SK-N-SH treated with all-trans-retinoic acid at 6 μM for 48 hours (cell line): ENCODE measurements around the gene PHACTR2.

Experiments used
- ATAC-seq: fragments of 200-7000 bp; cut with Tn5 transposase; 3 replicates; pipeline ENCODE4 v1.9.1; 2020; ENCODE audit warnings: mild to moderate bottlenecking, moderate library complexity
- ARNTL ChIP-seq: fragments of 450-650 bp; formaldehyde crosslinking; IDR thresholded peaks from 2 replicates; pipeline ENCODE4 v1.5.0; 2020; ENCODE audit warnings: low read depth, mild to moderate bottlenecking, moderate library complexity, borderline replicate concordance
- CSDC2 ChIP-seq: fragments of 250-450 bp; sonication (Bioruptor Pico); IDR thresholded peaks from 2 replicates; pipeline ENCODE4 v1.5.0; 2020; ENCODE audit warnings: mild to moderate bottlenecking, moderate library complexity
- CSRNP3 ChIP-seq: fragments of 250-450 bp; sonication (Bioruptor Pico); IDR thresholded peaks from 2 replicates; pipeline ENCODE4 v1.5.1; 2021; ENCODE audit warnings: mild to moderate bottlenecking, moderate library complexity
- ESRRG ChIP-seq: fragments of 250-450 bp; sonication (Bioruptor Pico); IDR thresholded peaks from 2 replicates; pipeline ENCODE4 v1.6.1; 2021; ENCODE audit warnings: mild to moderate bottlenecking
- GLIS3 ChIP-seq: fragments of 250-450 bp; sonication (Bioruptor Pico); IDR thresholded peaks from 2 replicates; pipeline ENCODE4 v1.5.0; 2020; ENCODE audit warnings: mild to moderate bottlenecking, moderate library complexity
- ISL1 ChIP-seq: fragments of 250-450 bp; sonication (Bioruptor Pico); IDR thresholded peaks from 2 replicates; pipeline ENCODE4 v2.1.2; 2022; ENCODE audit warnings: mild to moderate bottlenecking, moderate library complexity
- OSR1 ChIP-seq: fragments of 250-450 bp; sonication (Bioruptor Pico); IDR thresholded peaks from 2 replicates; pipeline ENCODE4 v1.8.0; 2022; ENCODE audit warnings: moderate library complexity, mild to moderate bottlenecking, inconsistent platforms
- PATZ1 ChIP-seq: fragments of 250-450 bp; sonication (Bioruptor Pico); IDR thresholded peaks from 2 replicates; pipeline ENCODE4 v1.8.0; 2020; ENCODE audit warnings: mild to moderate bottlenecking, moderate library complexity, borderline replicate concordance
- POU6F1 ChIP-seq: fragments of 250-450 bp; sonication (Bioruptor Pico); IDR thresholded peaks from 2 replicates; pipeline ENCODE4 v1.8.0; 2021; ENCODE audit warnings: low read depth, mild to moderate bottlenecking, moderate library complexity, borderline replicate concordance
- PPARA ChIP-seq: fragments of 250-450 bp; sonication (Bioruptor Pico); IDR thresholded peaks from 2 replicates; pipeline ENCODE4 v1.5.0; 2020; ENCODE audit warnings: mild to moderate bottlenecking, borderline replicate concordance
- SNAI2 ChIP-seq: fragments of 250-450 bp; sonication (Bioruptor Pico); IDR thresholded peaks from 2 replicates; pipeline ENCODE4 v1.5.0; 2020; ENCODE audit warnings: mild to moderate bottlenecking, moderate library complexity
- TCF4 ChIP-seq: fragments of 250-450 bp; sonication (Bioruptor Pico); IDR thresholded peaks from 2 replicates; pipeline ENCODE4 v1.8.0; 2021; ENCODE audit warnings: mild to moderate bottlenecking, moderate library complexity, borderline replicate concordance
- TOX ChIP-seq: fragments of 250-450 bp; sonication (Bioruptor Pico); IDR thresholded peaks from 2 replicates; pipeline ENCODE4 v1.8.0; 2021; ENCODE audit warnings: mild to moderate bottlenecking, moderate library complexity, borderline replicate concordance
- TSHZ2 ChIP-seq: fragments of 250-450 bp; sonication (Bioruptor Pico); IDR thresholded peaks from 2 replicates; pipeline ENCODE4 v1.5.0; 2020; ENCODE audit warnings: mild to moderate bottlenecking, moderate library complexity
- ZC3H10 ChIP-seq: fragments of 250-450 bp; sonication (Bioruptor Pico); IDR thresholded peaks from 2 replicates; pipeline ENCODE4 v1.5.1; 2021; ENCODE audit warnings: mild to moderate bottlenecking, moderate library complexity
- ZFP3 ChIP-seq: fragments of 250-450 bp; sonication (Bioruptor Pico); IDR thresholded peaks from 2 replicates; pipeline ENCODE4 v1.5.0; 2020; ENCODE audit warnings: mild to moderate bottlenecking, moderate library complexity
- ZFP30 ChIP-seq: fragments of 450-650 bp; formaldehyde crosslinking; IDR thresholded peaks from 2 replicates; pipeline ENCODE4 v1.5.0; 2022; ENCODE audit warnings: mild to moderate bottlenecking, moderate library complexity
- ZNF70 ChIP-seq: fragments of 450-650 bp; formaldehyde crosslinking; IDR thresholded peaks from 2 replicates; pipeline ENCODE4 v1.5.0; 2020; ENCODE audit warnings: mild to moderate bottlenecking, moderate library complexity

PHACTR2 gene

GRCh38 chr6:143698759-143699429, 21.1 kb downstream of the PHACTR2 start:
- no peak for TF ChIP-seq PPARA (CRISPR knock-in tag)
- TF ChIP-seq OSR1 (CRISPR knock-in tag) = no peak
- TF ChIP-seq ISL1 (CRISPR knock-in tag) = no peak
- TF ChIP-seq ZC3H10 (CRISPR knock-in tag) = no peak
- no peak for TF ChIP-seq ZFP30 (CRISPR knock-in tag)
- no peak for TF ChIP-seq CSRNP3 (CRISPR knock-in tag)
- TF ChIP-seq, all 23 proteins: peak for 0
- ATAC-seq = no peak

- ATAC-seq = no peak
- TF ChIP-seq ZFP3 (CRISPR knock-in tag) = no peak
- no peak for TF ChIP-seq TOX (CRISPR knock-in tag)
- TF ChIP-seq PPARA (CRISPR knock-in tag) = no peak
- TF ChIP-seq SNAI2 (CRISPR knock-in tag) = no peak
- no peak for TF ChIP-seq ARNTL
- no peak for TF ChIP-seq PATZ1 (CRISPR knock-in tag)
- no peak for TF ChIP-seq ISL1 (CRISPR knock-in tag)
- no peak for TF ChIP-seq POU6F1 (CRISPR knock-in tag)
- no peak for TF ChIP-seq ESRRG (CRISPR knock-in tag)
- no peak for TF ChIP-seq CSDC2 (CRISPR knock-in tag)
Observed at GRCh38 chr6:143699430-143699825, 21.7 kb downstream of the PHACTR2 start.

GRCh38 chr6:143700684-143701348, 23.1 kb downstream of the PHACTR2 start:
- peak; percentile 72 for TF ChIP-seq TCF4
- no peak for TF ChIP-seq OSR1 (CRISPR knock-in tag)
- peak; percentile 84 for ATAC-seq

- TF ChIP-seq ARNTL (no peak), TOX (CRISPR knock-in tag) (no peak), ZNF70 (CRISPR knock-in tag) (no peak), GLIS3 (CRISPR knock-in tag) (no peak), TSHZ2 (CRISPR knock-in tag) (no peak), CSDC2 (CRISPR knock-in tag) (no peak), CSRNP3 (CRISPR knock-in tag) (no peak), SNAI2 (CRISPR knock-in tag) (no peak), PATZ1 (CRISPR knock-in tag) (no peak), OSR1 (CRISPR knock-in tag) (no peak), TCF4 (no peak; the same call in 1 of the 2 replicates)
- TF ChIP-seq, all 23 proteins: peak for 0
- ATAC-seq = peak; percentile 70
Observed at GRCh38 chr6:143701349-143702234, 23.8 kb downstream of the PHACTR2 start.
